Panc1 (cell line): ENCODE results near the gene NUP54. TPM values are rescaled to one million over a fixed set of nuclear protein-coding genes. Genes with fewer than 3 reads are reported as not detected.

Source experiments
- ATAC-seq: fragments of 200-7000 bp; cut with Tn5 transposase; 2 replicates; pipeline ENCODE4 v1.9.1; 2020; ENCODE audit warnings: mild to moderate bottlenecking, moderate library complexity
- BruUV-seq: library from RNA; stranded (reverse); fragments of 400-500 nt; replicated peaks from 2 replicates; lab custom pipeline; 2021; lab: Mats Ljungman, UMichigan
- CTCF ChIA-PET: fragments of 300-600 bp; sonication (Branson Sonifier 250); formaldehyde crosslinking; loops from one replicate; lab custom pipeline; 2022; ENCODE audit warnings: antibody characterized with exemption; lab: Charles Lee
- POLR2A ChIA-PET: fragments of 300-600 bp; sonication (Branson Sonifier 250); formaldehyde crosslinking; loops from one replicate; lab custom pipeline; 2022; ENCODE audit warnings: antibody characterized with exemption; lab: Charles Lee
- DNase-seq: peaks from one replicate; pipeline ENCODE4 v3.0.0-alpha.2; 2010; ENCODE audit warnings: low read depth, low spot score
- H3K27ac ChIP-seq: 2 replicates; pipeline ENCODE4 v1.5.1; 2011; ENCODE audit warnings: mild to moderate bottlenecking, low read length, inconsistent platforms
- H3K27me3 ChIP-seq: fragments of 200-500 bp; sonication (Bioruptor generic); 2 replicates; pipeline ENCODE4 v1.6.0; 2014; ENCODE audit warnings: low read length, inconsistent platforms; ENCODE audit not compliant: control insufficient read depth, insufficient read depth
- H3K36me3 ChIP-seq: fragments of 200-500 bp; sonication (Bioruptor generic); 2 replicates; pipeline ENCODE4 v1.5.1; 2014; ENCODE audit warnings: inconsistent platforms, mild to moderate bottlenecking, low read length, moderate library complexity; ENCODE audit not compliant: control insufficient read depth, insufficient read depth
- H3K4me1 ChIP-seq: 2 replicates; pipeline ENCODE4 v1.5.1; 2011; ENCODE audit warnings: inconsistent platforms, mild to moderate bottlenecking, low read length, moderate library complexity; ENCODE audit not compliant: control insufficient read depth, insufficient read depth
- H3K4me3 ChIP-seq, 2 experiments: 2 replicates each; pipeline ENCODE4 v1.5.1; 2011 to 2012; ENCODE audit warnings: low read depth in 2 of 2, low read length in 2 of 2, mild to moderate bottlenecking in 2 of 2, inconsistent platforms in 1 of 2, moderate library complexity in 1 of 2
- H3K9me3 ChIP-seq: fragments of 200-500 bp; sonication (Bioruptor generic); 2 replicates; pipeline ENCODE4 v1.5.1; 2014; ENCODE audit warnings: low read depth, mild to moderate bottlenecking, inconsistent platforms, low read length, moderate library complexity; ENCODE audit not compliant: control insufficient read depth, insufficient read depth
- CTCF ChIP-seq: fragments of 450-650 bp; IDR thresholded peaks from 2 replicates; pipeline ENCODE4 v1.5.1; 2017; ENCODE audit warnings: mild to moderate bottlenecking
- POLR2AphosphoS5 ChIP-seq: IDR thresholded peaks from 2 replicates; pipeline ENCODE4 v1.6.1; 2012; ENCODE audit warnings: mild to moderate bottlenecking, low read depth, low read length, moderate library complexity
- REST ChIP-seq, 2 experiments: IDR thresholded peaks; 2 replicates each; pipeline ENCODE4 v1.6.1; 2011 to 2012; ENCODE audit warnings: low read depth in 2 of 2, control low read depth in 1 of 2, low read length in 1 of 2, mild to moderate bottlenecking in 1 of 2, moderate library complexity in 1 of 2; ENCODE audit not compliant: insufficient read depth in 1 of 2
- SIN3A ChIP-seq: IDR thresholded peaks from 2 replicates; pipeline ENCODE4 v1.6.1; 2012; ENCODE audit warnings: low read depth, mild to moderate bottlenecking, low read length, moderate library complexity, borderline replicate concordance; ENCODE audit not compliant: insufficient read depth
- TCF7L2 ChIP-seq: IDR thresholded peaks from 2 replicates; pipeline ENCODE4 v1.6.1; 2011; ENCODE audit warnings: mild to moderate bottlenecking, low read depth, low read length, inconsistent platforms
- in situ Hi-C: cut with HindIII; loops from 2 replicates; pipeline ENCODE4 v1.10.0; 2016; ENCODE audit warnings: low sequenced_read_pairs, low pct_unique_long_range_greater_than_20kb
- intact Hi-C: fragments of 100-400 bp; cut with micrococcal nuclease; formaldehyde crosslinking; loops from one replicate; pipeline ENCODE4 v1.10.0; 2022; ENCODE audit not compliant: unreplicated experiment
- total RNA-seq: library from RNA; stranded (reverse); gene quantifications from one replicate; pipeline ENCODE4 v1.2.1, GENCODE V29; 2021; ENCODE audit not compliant: unreplicated experiment

The NUP54 gene
- total RNA-seq, 1 experiment from 2014 or later, result 32.1 TPM

- CTCF ChIA-PET, result no interaction called here
- intact Hi-C loops, result no loop called here
- ATAC-seq, result no peak
Measured at GRCh38 chr4:76106442-76106841, 41.8 kb downstream of the NUP54 start.

GRCh38 chr4:76105652-76106051 lies 42.5 kb downstream of the NUP54 start:
- no peaks in the 10 kb centered on the region for H3K36me3 ChIP-seq
- POLR2A ChIA-PET, result interaction anchor here (0.6 kb wide), 2 partner anchors 16 to 19 kb away, joined by 3 to 5 read pairs; no protein-coding TSS in a partner anchor
- DNase-seq (no peak), ATAC-seq (no peak)
- H3K27me3 ChIP-seq, result no peaks in the 10 kb centered on the region; the same call in 1 of the 2 replicates
- CTCF ChIA-PET, result no interaction called here
- no TSS peak for BruUV-seq
- no peak overlapping the region for H3K4me3 ChIP-seq
- TF ChIP-seq POLR2AphosphoS5, result no peak
- no peak for TF ChIP-seq TCF7L2
- TF ChIP-seq SIN3A, result no peak
- TF ChIP-seq REST (IDR thresholded peaks at IDR 0.05; ENCODE audit: insufficient read depth in 1 of 2, low read depth in 2 of 2, low read length in 1 of 2), result no peak
- TF ChIP-seq CTCF, result no peak
- no peaks in the 10 kb centered on the region for H3K4me1 ChIP-seq
- in situ Hi-C loops (no loop called here), intact Hi-C loops (no loop called here)
- no peaks in the 10 kb centered on the region for H3K9me3 ChIP-seq
- no peak overlapping the region for H3K27ac ChIP-seq

More at GRCh38 chr4:76106442-76106841, 41.8 kb downstream of the NUP54 start:
- no peaks in the 10 kb centered on the region for H3K36me3 ChIP-seq
- in situ Hi-C loops, result no loop called here
- H3K4me1 ChIP-seq, result no peaks in the 10 kb centered on the region
- H3K27me3 ChIP-seq, result no peaks in the 10 kb centered on the region; the same call in 1 of the 2 replicates
- H3K4me3 ChIP-seq, result no peak overlapping the region
- no peak for DNase-seq
- no peak overlapping the region for H3K27ac ChIP-seq
- no peaks in the 10 kb centered on the region for H3K9me3 ChIP-seq
- BruUV-seq, result no TSS peak
- TF ChIP-seq CTCF (no peak), TCF7L2 (no peak), REST (IDR thresholded peaks at IDR 0.05; ENCODE audit: insufficient read depth in 1 of 2, low read depth in 2 of 2, low read length in 1 of 2) (no peak), POLR2AphosphoS5 (no peak), SIN3A (no peak)
- POLR2A ChIA-PET, result no interaction called here
